IMR-90 (cell line): ENCODE measurements around the gene ASS1. TPM values are rescaled to one million over a fixed set of nuclear protein-coding genes. Genes with fewer than 3 reads are reported as not detected.

Experiments
- ATAC-seq: fragments of 200-7000 bp; cut with Tn5 transposase; 2 replicates; pipeline ENCODE4 v1.9.1; 2020; ENCODE audit warnings: low read depth, mild to moderate bottlenecking, moderate library complexity
- BruUV-seq: library from RNA; stranded (reverse); fragments of 400-500 nt; replicated peaks from 2 replicates; lab custom pipeline; 2021; lab: Mats Ljungman, UMichigan
- CTCF ChIA-PET: fragments of 300-600 bp; formaldehyde crosslinking; extraction: SDS; loops from one replicate; lab custom pipeline; 2021; ENCODE audit warnings: antibody characterized with exemption; lab: Yijun Ruan, JAX
- POLR2A ChIA-PET: fragments of 300-600 bp; sonication (Branson Sonifier 250); formaldehyde crosslinking; loops from one replicate; lab custom pipeline; 2022; ENCODE audit warnings: antibody characterized with exemption; ENCODE audit not compliant: unreplicated experiment; lab: Charles Lee
- DNase-seq: peaks from one replicate; pipeline ENCODE4 v3.0.0; 2013
- H2AFZ ChIP-seq: replicated peaks from 2 replicates; pipeline ENCODE3; 2013; ENCODE audit warnings: low read length, mild to moderate bottlenecking; ENCODE audit not compliant: poor library complexity
- H2AK5ac ChIP-seq: 2 replicates; pipeline ENCODE4 v1.6.1; 2013; ENCODE audit warnings: low read depth, low read length, inconsistent platforms
- H2AK9ac ChIP-seq: replicated peaks from 2 replicates; pipeline ENCODE3; 2013; ENCODE audit warnings: mild to moderate bottlenecking, low read depth, low read length, moderate library complexity; ENCODE audit not compliant: poor library complexity
- H2BK120ac ChIP-seq: 2 replicates; pipeline ENCODE4 v1.6.1; 2013; ENCODE audit warnings: low read depth, low read length, inconsistent platforms
- H2BK15ac ChIP-seq: 3 replicates; pipeline ENCODE4 v1.6.1; 2013; ENCODE audit warnings: low read depth, low read length, inconsistent platforms
- H2BK20ac ChIP-seq: 2 replicates; pipeline ENCODE4 v1.6.1; 2013; ENCODE audit warnings: low read depth, mild to moderate bottlenecking, inconsistent platforms, low read length, moderate library complexity
- H2BK5ac ChIP-seq: 2 replicates; pipeline ENCODE4 v1.6.1; 2013; ENCODE audit warnings: mild to moderate bottlenecking, low read depth, low read length, inconsistent platforms; ENCODE audit not compliant: poor library complexity, severe bottlenecking
- H3K14ac ChIP-seq: replicated peaks from 2 replicates; pipeline ENCODE4 v1.6.1; 2013; ENCODE audit warnings: low read depth, low read length, inconsistent platforms
- H3K18ac ChIP-seq: 2 replicates; pipeline ENCODE4 v1.6.1; 2013; ENCODE audit warnings: low read depth, low read length, control low read depth
- H3K23ac ChIP-seq: 2 replicates; pipeline ENCODE4 v1.6.1; 2013; ENCODE audit warnings: low read depth, low read length, inconsistent platforms
- H3K27ac ChIP-seq: 2 replicates; pipeline ENCODE4 v1.5.1; 2013; ENCODE audit warnings: mild to moderate bottlenecking, control low read depth, low read length; ENCODE audit not compliant: insufficient read depth
- H3K27me3 ChIP-seq: 2 replicates; pipeline ENCODE4 v1.6.1; 2013; ENCODE audit warnings: low read length; ENCODE audit not compliant: control insufficient read depth, insufficient read depth
- H3K36me3 ChIP-seq: 2 replicates; pipeline ENCODE4 v1.6.1; 2013; ENCODE audit warnings: low read length, mixed read lengths; ENCODE audit not compliant: control insufficient read depth, insufficient read depth
- H3K4ac ChIP-seq: 2 replicates; pipeline ENCODE4 v1.6.1; 2013; ENCODE audit warnings: low read depth, low read length, inconsistent platforms
- H3K4me1 ChIP-seq: 2 replicates; pipeline ENCODE4 v1.6.1; 2013; ENCODE audit warnings: low read length, mixed read lengths; ENCODE audit not compliant: control insufficient read depth, insufficient read depth
- H3K4me2 ChIP-seq: 2 replicates; pipeline ENCODE4 v1.6.1; 2013; ENCODE audit warnings: low read depth, mild to moderate bottlenecking, control low read depth, low read length, moderate library complexity
- H3K4me3 ChIP-seq: 2 replicates; pipeline ENCODE4 v1.5.1; 2013; ENCODE audit warnings: low read depth, mild to moderate bottlenecking, control low read depth, low read length, moderate library complexity; ENCODE audit not compliant: insufficient read depth
- H3K56ac ChIP-seq: 2 replicates; pipeline ENCODE4 v1.6.1; 2013; ENCODE audit warnings: low read length, inconsistent platforms; ENCODE audit not compliant: insufficient read depth; ENCODE audit errors: extremely low read depth
- H3K79me1 ChIP-seq, 2 experiments: 2 replicates each; pipeline ENCODE4 v1.6.1; 2013; ENCODE audit warnings: low read length in 2 of 2, inconsistent platforms in 1 of 2, low read depth in 1 of 2
- H3K9ac ChIP-seq: 2 replicates; pipeline ENCODE4 v1.6.1; 2013; ENCODE audit warnings: low read depth, low read length, control low read depth
- H3K9me1 ChIP-seq: 2 replicates; pipeline ENCODE4 v1.6.1; 2013; ENCODE audit warnings: low read length, inconsistent platforms; ENCODE audit not compliant: insufficient read depth
- H3K9me3 ChIP-seq: 2 replicates; pipeline ENCODE4 v1.6.1; 2013; ENCODE audit warnings: low read length; ENCODE audit not compliant: control insufficient read depth, insufficient read depth
- H4K20me1 ChIP-seq: 2 replicates; pipeline ENCODE4 v1.6.1; 2013; ENCODE audit warnings: low read length, inconsistent platforms; ENCODE audit not compliant: insufficient read depth
- H4K5ac ChIP-seq: 2 replicates; pipeline ENCODE4 v1.6.1; 2013; ENCODE audit warnings: mild to moderate bottlenecking, low read depth, low read length, control low read depth
- H4K8ac ChIP-seq, 2 experiments: 2 replicates each; pipeline ENCODE4 v1.6.1; 2013; ENCODE audit warnings: low read depth in 2 of 2, low read length in 2 of 2, control low read depth in 1 of 2, inconsistent platforms in 1 of 2
- H4K91ac ChIP-seq: 2 replicates; pipeline ENCODE4 v1.6.1; 2013; ENCODE audit warnings: low read depth, low read length, inconsistent platforms; ENCODE audit not compliant: insufficient read depth
- ELK1 ChIP-seq: fragments of 150-350 bp; IDR thresholded peaks from 2 replicates; pipeline ENCODE4 v1.6.1; 2016; ENCODE audit warnings: low read depth, mild to moderate bottlenecking, low read length, moderate library complexity, borderline replicate concordance
- MAFK ChIP-seq: IDR thresholded peaks from 2 replicates; pipeline ENCODE4 v1.6.1; 2012; ENCODE audit warnings: low read depth, low read length, improper control_type of control experiment
- WGBS, 2 experiments: methylation state at CpG; one replicate each; pipeline versions ENCODE4 v1.1.5 to v1.1.7; 2013; ENCODE audit warnings: missing lambda C conversion rate in 2 of 2; ENCODE audit not compliant: insufficient read length in 1 of 2; ENCODE audit errors: extremely low coverage in 2 of 2; 5-methylcytosine and 5-hydroxymethylcytosine counted together
- dilution Hi-C: fragments of 300-500 bp; cut with HindIII; formaldehyde crosslinking; loops from one replicate; pipeline ENCODE4 v1.14.3; 2018; ENCODE audit warnings: low sequenced_read_pairs; ENCODE audit not compliant: unreplicated experiment
- in situ Hi-C: fragments of 300-500 bp; cut with MboI; formaldehyde crosslinking; loops from 3 replicates; pipeline ENCODE4 v1.14.3; 2019; ENCODE audit warnings: low sequenced_read_pairs, inconsistent platforms, mixed read lengths
- intact Hi-C: fragments of 100-400 bp; cut with micrococcal nuclease; formaldehyde crosslinking; loops from 2 replicates; pipeline ENCODE4 v1.10.0; 2022
- polyA plus RNA-seq, 3 experiments: library from polyadenylated mRNA; depleted of rRNA; stranded (reverse); fragments of >200 nt; gene quantifications; 2 replicates each; pipeline ENCODE4 v1.2.3, GENCODE V29; 2012; ENCODE audit warnings: low replicate concordance in 1 of 3
- total RNA-seq: library from RNA; depleted of rRNA; stranded (reverse); fragments of >200 nt; gene quantifications from 2 replicates; pipeline ENCODE4 v1.2.3, GENCODE V29; 2012

ASS1 gene
- total and polyA plus RNA-seq, 2 of the 4 experiments (the other 2 are of a cell fraction) = 39.6 to 41.9 TPM

GRCh38 chr9:130482463-130482862 is 37.7 kb downstream of the ASS1 start:
- CTCF ChIA-PET = no interaction called here

More at GRCh38 chr9:130482463-130482862, 37.7 kb downstream of the ASS1 start:
- Histone ChIP-seq H3K4me1 (no peaks in the 10 kb centered on the region), H3K79me1 (no peaks in the 10 kb centered on the region), H2BK120ac (no peak overlapping the region), H2AK5ac (no peak overlapping the region), H3K9ac (no peak overlapping the region), H4K91ac (no peak overlapping the region), H4K20me1 (no peaks in the 10 kb centered on the region), H3K56ac (no peak overlapping the region), H2BK5ac (no peak overlapping the region), H3K36me3 (no peaks in the 10 kb centered on the region; the same call in 1 of the 2 replicates), H3K14ac (no peak overlapping the region), H3K4me2 (no peak overlapping the region), H4K8ac (no peak overlapping the region), H3K9me3 (no peaks in the 10 kb centered on the region), H3K18ac (no peak overlapping the region), H3K9me1 (no peaks in the 10 kb centered on the region), H3K23ac (no peak overlapping the region), H3K4ac (no peak overlapping the region), H3K4me3 (no peak overlapping the region), H2BK15ac (no peak overlapping the region), H2BK20ac (no peak overlapping the region), H3K27ac (no peak overlapping the region), H3K27me3 (peaks cover 30% of the 10 kb centered on the region), H2AFZ (no peak overlapping the region), H4K5ac (no peak overlapping the region), H2AK9ac (no peak overlapping the region)
- WGBS, 2 experiments = 0% methylated on average over 1 of the region's 5 CpGs; no CpG with 5 or more reads in 1 of the 2 experiments
- in situ Hi-C loops = no loop called here
- BruUV-seq = no TSS peak
- TF ChIP-seq MAFK (no peak), ELK1 (no peak)
- POLR2A ChIA-PET = no interaction called here
- intact Hi-C loops = no loop called here
- dilution Hi-C loops = no loop called here
- DNase-seq (no peak), ATAC-seq (no peak; the same call in 1 of the 2 replicates)
